RWPE2 (cell line): Measurements from ENCODE around the gene NEDD4L.

Experiments used
- ATAC-seq: fragments of 200-7000 bp; cut with Tn5 transposase; 3 replicates; pipeline ENCODE4 v1.9.1; 2021; ENCODE audit warnings: low read depth
- DNase-seq: peaks from one replicate; pipeline ENCODE4 v3.0.0-alpha.2; 2020; ENCODE audit warnings: low spot score
- H3K27ac ChIP-seq: fragments of 450-650 bp; 2 replicates; pipeline ENCODE4 v1.5.1; 2017; ENCODE audit warnings: mild to moderate bottlenecking; ENCODE audit not compliant: poor library complexity, severe bottlenecking
- H3K27me3 ChIP-seq: fragments of 250-450 bp; sonication (Bioruptor Pico); 2 replicates; pipeline ENCODE4 v1.5.1; 2021; ENCODE audit warnings: mild to moderate bottlenecking, moderate library complexity; ENCODE audit not compliant: insufficient read depth, poor library complexity, severe bottlenecking
- H3K36me3 ChIP-seq: fragments of 250-450 bp; sonication (Bioruptor Pico); 2 replicates; pipeline ENCODE4 v1.5.1; 2020; ENCODE audit warnings: low read depth, mild to moderate bottlenecking, moderate library complexity
- H3K4me1 ChIP-seq: fragments of 250-450 bp; sonication (Bioruptor Pico); 2 replicates; pipeline ENCODE4 v1.5.1; 2021; ENCODE audit warnings: mild to moderate bottlenecking, moderate library complexity; ENCODE audit not compliant: insufficient read depth, poor library complexity, severe bottlenecking
- H3K4me3 ChIP-seq: fragments of 250-450 bp; sonication (Bioruptor Pico); 2 replicates; pipeline ENCODE4 v1.5.1; 2021; ENCODE audit warnings: mild to moderate bottlenecking, moderate library complexity; ENCODE audit not compliant: severe bottlenecking
- H3K9me3 ChIP-seq: fragments of 250-450 bp; sonication (Bioruptor Pico); 2 replicates; pipeline ENCODE4 v1.5.1; 2021; ENCODE audit warnings: mild to moderate bottlenecking, moderate library complexity; ENCODE audit not compliant: severe bottlenecking
- TF ChIP-seq, protein P1 (sequence below): fragments of 450-650 bp; IDR thresholded peaks from one replicate; pipeline ENCODE4 v1.5.1; 2017; ENCODE audit warnings: mild to moderate bottlenecking, moderate library complexity; ENCODE audit not compliant: poor library complexity, severe bottlenecking

Gene NEDD4L

GRCh38 chr18:58253871-58254270, 209.8 kb downstream of the NEDD4L start:
- peaks cover 8% of the 10 kb centered on the region for H3K4me1 ChIP-seq
- no peak overlapping the region for H3K27ac ChIP-seq
- ATAC-seq = no peak
- DNase-seq = no peak
- no peak overlapping the region for H3K4me3 ChIP-seq
- peaks cover 62% of the 10 kb centered on the region for H3K36me3 ChIP-seq
- TF ChIP-seq, protein P1, sequence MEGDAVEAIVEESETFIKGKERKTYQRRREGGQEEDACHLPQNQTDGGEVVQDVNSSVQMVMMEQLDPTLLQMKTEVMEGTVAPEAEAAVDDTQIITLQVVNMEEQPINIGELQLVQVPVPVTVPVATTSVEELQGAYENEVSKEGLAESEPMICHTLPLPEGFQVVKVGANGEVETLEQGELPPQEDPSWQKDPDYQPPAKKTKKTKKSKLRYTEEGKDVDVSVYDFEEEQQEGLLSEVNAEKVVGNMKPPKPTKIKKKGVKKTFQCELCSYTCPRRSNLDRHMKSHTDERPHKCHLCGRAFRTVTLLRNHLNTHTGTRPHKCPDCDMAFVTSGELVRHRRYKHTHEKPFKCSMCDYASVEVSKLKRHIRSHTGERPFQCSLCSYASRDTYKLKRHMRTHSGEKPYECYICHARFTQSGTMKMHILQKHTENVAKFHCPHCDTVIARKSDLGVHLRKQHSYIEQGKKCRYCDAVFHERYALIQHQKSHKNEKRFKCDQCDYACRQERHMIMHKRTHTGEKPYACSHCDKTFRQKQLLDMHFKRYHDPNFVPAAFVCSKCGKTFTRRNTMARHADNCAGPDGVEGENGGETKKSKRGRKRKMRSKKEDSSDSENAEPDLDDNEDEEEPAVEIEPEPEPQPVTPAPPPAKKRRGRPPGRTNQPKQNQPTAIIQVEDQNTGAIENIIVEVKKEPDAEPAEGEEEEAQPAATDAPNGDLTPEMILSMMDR = no peak
- no peaks in the 10 kb centered on the region for H3K27me3 ChIP-seq
- H3K9me3 ChIP-seq = no peaks in the 10 kb centered on the region

DNA sequence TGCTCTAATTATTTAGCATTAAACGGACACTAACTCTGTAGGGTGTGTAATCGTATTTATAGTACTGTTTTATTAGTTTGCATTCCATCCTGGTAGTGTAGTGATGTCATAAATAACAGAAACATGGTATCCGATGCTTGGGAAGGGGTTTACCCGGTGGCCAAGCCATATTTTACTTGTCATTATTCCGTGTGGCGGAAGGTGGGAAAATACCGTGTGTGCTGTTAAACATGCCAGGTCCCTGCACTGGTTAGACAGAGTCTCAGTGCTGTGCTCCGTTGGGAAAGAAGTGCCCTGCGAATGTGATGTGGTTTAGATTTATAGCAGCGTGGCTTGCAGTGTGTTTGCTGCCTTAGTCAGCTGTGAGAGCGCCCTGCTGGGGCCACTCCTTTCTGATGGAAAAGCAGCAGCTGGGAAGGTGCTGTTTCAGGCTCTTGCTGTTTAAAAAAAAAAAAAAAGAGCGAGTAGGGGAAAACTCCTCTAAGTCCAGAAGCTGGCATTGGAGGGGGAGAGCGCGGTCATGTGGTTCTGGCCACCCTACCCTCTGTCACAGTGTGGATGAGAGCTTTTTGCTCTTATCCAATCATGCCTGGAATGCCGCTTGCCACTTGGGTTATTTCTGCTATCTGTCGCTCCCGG, 211.0 kb downstream of the NEDD4L start:
- H3K36me3 ChIP-seq = peaks cover 58% of the 10 kb centered on the region
- H3K27ac ChIP-seq = no peak overlapping the region
- ATAC-seq (no peak), DNase-seq (no peak)
- no peaks in the 10 kb centered on the region for H3K27me3 ChIP-seq
- TF ChIP-seq, protein P1 = no peak
- peaks cover 14% of the 10 kb centered on the region for H3K4me1 ChIP-seq
- no peaks in the 10 kb centered on the region for H3K9me3 ChIP-seq
- no peak overlapping the region for H3K4me3 ChIP-seq

DNA sequence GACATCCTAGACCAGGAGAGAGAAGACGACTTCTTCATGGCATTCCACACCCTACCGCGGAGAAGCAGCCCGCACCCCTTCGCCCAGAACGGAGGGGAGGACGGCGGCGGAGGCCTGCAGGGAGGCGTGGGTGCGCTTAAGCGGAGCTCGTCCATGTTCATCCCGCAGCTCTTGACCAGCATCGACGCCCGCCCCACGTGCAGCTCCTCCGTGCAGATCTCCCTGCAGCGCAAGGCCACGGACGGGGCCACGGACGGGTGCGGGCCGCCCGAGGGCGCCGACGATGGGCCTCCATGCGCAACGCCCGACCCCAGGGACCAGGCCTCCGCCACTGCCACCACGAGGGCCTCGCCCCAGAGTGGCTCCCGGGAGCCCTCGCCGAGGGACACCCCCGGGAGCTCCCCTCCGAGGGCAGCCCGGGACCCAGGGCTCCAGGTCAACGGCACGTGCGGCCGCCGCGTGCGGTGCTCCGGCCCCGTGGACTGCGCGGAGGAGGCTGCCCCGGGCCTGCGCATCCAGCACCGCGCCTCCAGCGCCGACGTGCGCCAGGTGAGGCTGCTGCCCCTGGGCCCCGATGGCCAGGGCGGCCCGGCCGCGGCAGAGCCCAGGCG, 211.8 kb downstream of the NEDD4L start:
- H3K27ac ChIP-seq = no peak overlapping the region
- no peaks in the 10 kb centered on the region for H3K9me3 ChIP-seq
- H3K4me3 ChIP-seq = no peak overlapping the region
- ATAC-seq = no peak
- TF ChIP-seq, protein P1 = no peak
- no peak for DNase-seq
- H3K4me1 ChIP-seq = peaks cover 22% of the 10 kb centered on the region
- H3K27me3 ChIP-seq = no peaks in the 10 kb centered on the region
- peaks cover 57% of the 10 kb centered on the region for H3K36me3 ChIP-seq

- Histone ChIP-seq H3K27ac (no peak overlapping the region), H3K9me3 (no peaks in the 10 kb centered on the region), H3K4me3 (no peak overlapping the region), H3K36me3 (peaks cover 63% of the 10 kb centered on the region), H3K4me1 (peaks cover 27% of the 10 kb centered on the region), H3K27me3 (no peaks in the 10 kb centered on the region)
- TF ChIP-seq, protein P1 = no peak
- ATAC-seq (no peak), DNase-seq (no peak)
Measured at GRCh38 chr18:58256316-58257080, 212.5 kb downstream of the NEDD4L start.
